ENCODE measurements around the gene BABAM2.
"Not testable (repeated sequence)": the region's sequence is repeated elsewhere in the genome, so short reads cannot be mapped to it uniquely, and the experiment has no call there.

The BABAM2 gene

GRCh38 chr2:27890146-27890923 is at the start of gene BABAM2, which contains the start of gene RBKS:
Gene BABAM2 (plus strand): TSS chr2:27890729. CDS start chr2:27894557, 3,828 bp downstream.
Gene RBKS (minus strand): TSS chr2:27890387. CDS start chr2:27890345, 42 bp downstream.
- DNase-seq (ENCODE audit: low read depth in 2 of 2) = peak; percentile 75 to 76

- no peak for DNase-seq (ENCODE audit: low read depth in 2 of 2)
Observed at GRCh38 chr2:27842894-27843293, 47.6 kb upstream of the BABAM2 start.

GRCh38 chr2:27843992-27844391 is 46.5 kb upstream of the BABAM2 start:
- DNase-seq (ENCODE audit: low read depth in 2 of 2) = no peak

GRCh38 chr2:27844821-27845255 is 45.7 kb upstream of the BABAM2 start:
- DNase-seq (ENCODE audit: low read depth in 2 of 2) = no peak

- no peak for DNase-seq (ENCODE audit: low read depth in 2 of 2)
Observed at GRCh38 chr2:27847333-27847732, 43.2 kb upstream of the BABAM2 start.

GRCh38 chr2:27849558-27850205 is 40.8 kb upstream of the BABAM2 start:
- no peak for DNase-seq (ENCODE audit: low read depth in 2 of 2)

- DNase-seq (ENCODE audit: low read depth in 2 of 2) = no peak
Observed at GRCh38 chr2:27852691-27853090, 37.8 kb upstream of the BABAM2 start.

GRCh38 chr2:27854229-27854862 is 36.2 kb upstream of the BABAM2 start:
- no peak for DNase-seq (ENCODE audit: low read depth in 2 of 2)

GRCh38 chr2:27855476-27855875 is 35.1 kb upstream of the BABAM2 start:
- DNase-seq (ENCODE audit: low read depth in 2 of 2) = peak in 1 of 2 experiments; percentile 27

- no peak for DNase-seq (ENCODE audit: low read depth in 2 of 2)
Observed at GRCh38 chr2:27856386-27856785, 34.1 kb upstream of the BABAM2 start.

GRCh38 chr2:27856956-27857355 is 33.6 kb upstream of the BABAM2 start:
- no peak for DNase-seq (ENCODE audit: low read depth in 2 of 2)

GRCh38 chr2:27857417-27858172 is 32.9 kb upstream of the BABAM2 start:
- DNase-seq (ENCODE audit: low read depth in 2 of 2) = no peak

GRCh38 chr2:27860111-27860510 is 30.4 kb upstream of the BABAM2 start:
- DNase-seq (ENCODE audit: low read depth in 2 of 2) = peak; percentile 64 to 66

- DNase-seq (ENCODE audit: low read depth in 2 of 2) = no peak
Observed at GRCh38 chr2:27863146-27863545, 27.4 kb upstream of the BABAM2 start.

GRCh38 chr2:27863955-27864354 is 26.6 kb upstream of the BABAM2 start:
- DNase-seq (ENCODE audit: low read depth in 2 of 2) = not testable (repeated sequence)

GRCh38 chr2:27866237-27866636 is 24.3 kb upstream of the BABAM2 start:
- no peak for DNase-seq (ENCODE audit: low read depth in 2 of 2)

GRCh38 chr2:27869763-27870162 is 20.8 kb upstream of the BABAM2 start:
- DNase-seq (ENCODE audit: low read depth in 2 of 2) = no peak

- no peak for DNase-seq (ENCODE audit: low read depth in 2 of 2)
Observed at GRCh38 chr2:27870724-27871123, 19.8 kb upstream of the BABAM2 start.

- no peak for DNase-seq (ENCODE audit: low read depth in 2 of 2)
Observed at GRCh38 chr2:27871802-27872201, 18.7 kb upstream of the BABAM2 start.

- DNase-seq (ENCODE audit: low read depth in 2 of 2) = no peak
Observed at GRCh38 chr2:27873091-27873490, 17.4 kb upstream of the BABAM2 start.

GRCh38 chr2:27875089-27875881 is 15.2 kb upstream of the BABAM2 start:
- no peak for DNase-seq (ENCODE audit: low read depth in 2 of 2)
